ENCODE data around the gene PSKH1.

DNA sequence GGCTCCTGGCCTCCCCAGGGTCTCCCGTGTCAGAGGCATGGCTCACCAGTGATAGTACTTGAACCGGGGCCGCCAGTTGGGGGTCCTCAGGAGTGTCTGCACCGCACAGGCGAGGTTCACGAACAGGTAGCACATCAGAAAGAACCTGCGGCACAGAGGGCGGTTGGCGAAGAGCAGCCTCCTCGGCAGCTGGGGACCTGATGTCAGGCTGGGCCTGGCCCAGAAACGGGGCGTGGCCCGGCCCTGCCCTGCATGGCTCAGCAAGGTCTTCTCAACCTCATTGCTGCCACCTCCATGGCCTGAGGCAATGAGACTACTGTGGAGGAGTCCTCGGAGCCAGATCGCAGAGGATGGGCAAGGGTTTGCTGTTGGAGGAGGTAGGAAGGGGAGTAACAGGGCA, 55.0 kb downstream of the PSKH1 start:
- TF ChIP-seq CTCF (IDR thresholded peaks at IDR 0.05; ENCODE audit: poor library complexity, severe bottlenecking) (no peak), SMC3 (conservative IDR thresholded peaks at IDR 0.05; ENCODE audit: poor library complexity) (no peak), POLR2AphosphoS5 (IDR thresholded peaks at IDR 0.05) (no peak), EZH2 (IDR thresholded peaks at IDR 0.05; ENCODE audit: borderline replicate concordance, insufficient read depth, low read length, poor library complexity, severe bottlenecking) (no peak), EP300 (conservative IDR thresholded peaks at IDR 0.05; ENCODE audit: poor library complexity, severe bottlenecking) (no peak)
